HEK293 (cell line): Measurements from ENCODE around the gene ATP6V0A1.

Experiments
- CTCF ChIA-PET: fragments of 350-600 bp; formaldehyde crosslinking; extraction: SDS; loops from one replicate; lab custom pipeline; 2021; ENCODE audit warnings: antibody characterized with exemption; lab: Yijun Ruan, JAX
- POLR2A ChIA-PET: fragments of 300-600 bp; formaldehyde crosslinking; extraction: SDS; loops from one replicate; lab custom pipeline; 2020; ENCODE audit warnings: antibody characterized with exemption, inconsistent platforms; lab: Yijun Ruan, JAX
- H3K27ac ChIP-seq: fragments of 200-500 bp; sonication (Bioruptor generic); 2 replicates; pipeline ENCODE4 v1.5.1; 2014; ENCODE audit warnings: low read depth, low read length, control low read depth, inconsistent platforms; ENCODE audit errors: extremely low read depth
- H3K36me3 ChIP-seq, 2 experiments: fragments of 200-500 bp in 1 of 2; sonication (Bioruptor generic) in 1 of 2; 1 replicate in 1 of 2; 2 replicates in 1 of 2; pipeline ENCODE4 v1.5.1; 2014 to 2017; ENCODE audit warnings: inconsistent platforms in 2 of 2, low read length in 2 of 2; ENCODE audit not compliant: control insufficient read depth in 2 of 2, insufficient read depth in 1 of 2
- H3K4me1 ChIP-seq: fragments of 200-500 bp; sonication (Bioruptor generic); 2 replicates; pipeline ENCODE4 v1.5.1; 2014; ENCODE audit warnings: mild to moderate bottlenecking, low read length, inconsistent platforms; ENCODE audit not compliant: control insufficient read depth, insufficient read depth
- H3K4me3 ChIP-seq: 2 replicates; pipeline ENCODE4 v1.5.1; 2011; ENCODE audit warnings: low read depth, mild to moderate bottlenecking, control low read depth, low read length, moderate library complexity
- H3K9me3 ChIP-seq: fragments of 200-500 bp; sonication (Bioruptor generic); 2 replicates; pipeline ENCODE4 v1.5.1; 2014; ENCODE audit warnings: low read depth, low read length, inconsistent platforms; ENCODE audit not compliant: control insufficient read depth, insufficient read depth
- FEZF1 ChIP-seq: fragments of 450-650 bp; formaldehyde crosslinking; IDR thresholded peaks from 2 replicates; pipeline ENCODE4 v1.5.1; 2016; ENCODE audit warnings: missing biosample characterization, missing genetic modification characterization
- GFI1B ChIP-seq: fragments of 450-650 bp; formaldehyde crosslinking; IDR thresholded peaks from 2 replicates; pipeline ENCODE4 v1.5.1; 2016; ENCODE audit warnings: missing biosample characterization, missing genetic modification characterization
- IKZF3 ChIP-seq: fragments of 450-650 bp; IDR thresholded peaks from 2 replicates; pipeline ENCODE4 v1.5.0; 2018; ENCODE audit warnings: missing biosample characterization, mild to moderate bottlenecking, missing genetic modification characterization, moderate library complexity
- MYNN ChIP-seq: fragments of 450-650 bp; formaldehyde crosslinking; IDR thresholded peaks from 2 replicates; pipeline ENCODE4 v1.5.1; 2016; ENCODE audit warnings: missing biosample characterization, missing genetic modification characterization, borderline replicate concordance
- OSR2 ChIP-seq: fragments of 450-650 bp; formaldehyde crosslinking; IDR thresholded peaks from 2 replicates; pipeline ENCODE4 v1.5.1; 2016; ENCODE audit warnings: missing biosample characterization, missing genetic modification characterization
- PRDM1 ChIP-seq: fragments of 450-650 bp; formaldehyde crosslinking; IDR thresholded peaks from 2 replicates; pipeline ENCODE4; 2016; ENCODE audit warnings: missing biosample characterization, missing genetic modification characterization
- SCRT1 ChIP-seq: fragments of 450-650 bp; formaldehyde crosslinking; IDR thresholded peaks from 2 replicates; pipeline ENCODE4 v1.5.1; 2016; ENCODE audit warnings: missing biosample characterization, missing genetic modification characterization, borderline replicate concordance
- YY2 ChIP-seq: fragments of 450-650 bp; formaldehyde crosslinking; IDR thresholded peaks from 2 replicates; pipeline ENCODE4 v1.5.1; 2016; ENCODE audit warnings: missing biosample characterization, missing genetic modification characterization
- ZBTB10 ChIP-seq: fragments of 450-650 bp; formaldehyde crosslinking; IDR thresholded peaks from 2 replicates; pipeline ENCODE4 v1.5.1; 2016; ENCODE audit warnings: missing biosample characterization, missing genetic modification characterization
- ZBTB17 ChIP-seq: fragments of 450-650 bp; formaldehyde crosslinking; IDR thresholded peaks from 2 replicates; pipeline ENCODE4 v1.5.1; 2016; ENCODE audit warnings: missing biosample characterization, missing genetic modification characterization
- ZBTB49 ChIP-seq: fragments of 450-650 bp; formaldehyde crosslinking; IDR thresholded peaks from 2 replicates; pipeline ENCODE4 v1.5.1; 2016; ENCODE audit warnings: missing biosample characterization, missing genetic modification characterization, low read depth
- ZBTB8A ChIP-seq: fragments of 450-650 bp; formaldehyde crosslinking; IDR thresholded peaks from 2 replicates; pipeline ENCODE4 v1.5.1; 2016; ENCODE audit warnings: missing biosample characterization, missing genetic modification characterization
- ZNF121 ChIP-seq: fragments of 450-650 bp; formaldehyde crosslinking; IDR thresholded peaks from 2 replicates; pipeline ENCODE4 v1.5.1; 2016; ENCODE audit warnings: missing biosample characterization, missing genetic modification characterization
- ZNF140 ChIP-seq: fragments of 450-650 bp; formaldehyde crosslinking; IDR thresholded peaks from 2 replicates; pipeline ENCODE4 v1.5.1; 2016; ENCODE audit warnings: missing biosample characterization, missing genetic modification characterization
- ZNF18 ChIP-seq: fragments of 450-650 bp; formaldehyde crosslinking; IDR thresholded peaks from 2 replicates; pipeline ENCODE4 v1.5.1; 2016; ENCODE audit warnings: missing biosample characterization, missing genetic modification characterization
- ZNF335 ChIP-seq: fragments of 450-650 bp; formaldehyde crosslinking; conservative IDR thresholded peaks from 2 replicates; pipeline ENCODE4 v1.5.1; 2016; ENCODE audit warnings: missing biosample characterization, missing genetic modification characterization
- ZNF341 ChIP-seq: fragments of 450-650 bp; formaldehyde crosslinking; IDR thresholded peaks from 2 replicates; pipeline ENCODE4; 2016; ENCODE audit warnings: low read depth, missing biosample characterization, missing genetic modification characterization
- ZNF555 ChIP-seq: fragments of 450-650 bp; formaldehyde crosslinking; conservative IDR thresholded peaks from 2 replicates; pipeline ENCODE4 v1.5.1; 2017; ENCODE audit warnings: missing biosample characterization, mild to moderate bottlenecking, missing genetic modification characterization, inconsistent platforms
- ZNF558 ChIP-seq: fragments of 450-650 bp; formaldehyde crosslinking; IDR thresholded peaks from 2 replicates; pipeline ENCODE4 v1.5.1; 2016; ENCODE audit warnings: missing biosample characterization, missing genetic modification characterization
- ZNF600 ChIP-seq: fragments of 450-650 bp; formaldehyde crosslinking; IDR thresholded peaks from 2 replicates; pipeline ENCODE4 v1.5.1; 2016; ENCODE audit warnings: missing biosample characterization, missing genetic modification characterization
- ZNF610 ChIP-seq: fragments of 450-650 bp; formaldehyde crosslinking; IDR thresholded peaks from 2 replicates; pipeline ENCODE4 v1.5.1; 2016; ENCODE audit warnings: missing biosample characterization, missing genetic modification characterization, borderline replicate concordance
- ZNF792 ChIP-seq: fragments of 450-650 bp; formaldehyde crosslinking; IDR thresholded peaks from 2 replicates; pipeline ENCODE4 v1.5.1; 2016; ENCODE audit warnings: missing biosample characterization, missing genetic modification characterization
- TF ChIP-seq, protein P1 (sequence below): fragments of 450-650 bp; formaldehyde crosslinking; IDR thresholded peaks from 2 replicates; pipeline ENCODE4 v1.5.1; 2016; ENCODE audit warnings: missing biosample characterization, missing genetic modification characterization, low read depth
- TF ChIP-seq, protein P2 (sequence below): fragments of 450-650 bp; formaldehyde crosslinking; IDR thresholded peaks from 2 replicates; pipeline ENCODE4 v1.5.1; 2017; ENCODE audit warnings: missing biosample characterization, mild to moderate bottlenecking, missing genetic modification characterization, moderate library complexity
- TF ChIP-seq, protein P3 (sequence below): fragments of 450-650 bp; formaldehyde crosslinking; IDR thresholded peaks from 2 replicates; pipeline ENCODE4 v1.5.1; 2016; ENCODE audit warnings: missing biosample characterization, missing genetic modification characterization

ATP6V0A1 gene

GRCh38 chr17:42531455-42532354 is 73.0 kb downstream of the ATP6V0A1 start:
- POLR2A ChIA-PET = interaction anchor here (0.6 to 1.9 kb wide), 4 partner anchors 11 to 256 kb away, joined by 3 to 7 read pairs (median 3); partner anchors contain the start of genes CAVIN1 and STAT5B
- H3K27ac ChIP-seq = peak overlapping the region; percentile 70; the same call in 1 of the 2 replicates
- H3K4me3 ChIP-seq = peak overlapping the region; percentile 37
- H3K36me3 ChIP-seq = no peaks in the 10 kb centered on the region
- H3K4me1 ChIP-seq = peaks cover 22% of the 10 kb centered on the region
- H3K9me3 ChIP-seq = no peaks in the 10 kb centered on the region
- CTCF ChIA-PET = interaction anchor here (0.6 to 3.4 kb wide), 9 partner anchors 12 to 311 kb away, joined by 3 to 22 read pairs (median 5); no protein-coding TSS in a partner anchor
- TF ChIP-seq ZBTB49 (no peak), OSR2 (tag by site-specific recombination) (0 out of 2 replicates have a peak, but pooled peaks have one; percentile 19), ZNF792 (no peak), GFI1B (tag by site-specific recombination) (no peak), ZNF555 (no peak), ZNF335 (tag by site-specific recombination) (peak; percentile 43), ZNF121 (no peak), IKZF3 (peak; percentile 80), MYNN (tag by site-specific recombination) (no peak), ZNF610 (tag by site-specific recombination) (peak; percentile 96), ZBTB17 (peak; percentile 80), ZNF341 (peak; percentile 54), FEZF1 (tag by site-specific recombination) (peak; percentile 55), ZBTB10 (tag by site-specific recombination) (no peak), ZBTB8A (tag by site-specific recombination) (peak; percentile 19; the same call in 1 of the 2 replicates), SCRT1 (tag by site-specific recombination) (no peak), YY2 (tag by site-specific recombination) (no peak), ZNF18 (tag by site-specific recombination) (peak; percentile 56), ZNF140 (tag by site-specific recombination) (no peak), PRDM1 (tag by site-specific recombination) (no peak), ZNF600 (peak; percentile 57), ZNF558 (no peak)
- TF ChIP-seq, protein P1, sequence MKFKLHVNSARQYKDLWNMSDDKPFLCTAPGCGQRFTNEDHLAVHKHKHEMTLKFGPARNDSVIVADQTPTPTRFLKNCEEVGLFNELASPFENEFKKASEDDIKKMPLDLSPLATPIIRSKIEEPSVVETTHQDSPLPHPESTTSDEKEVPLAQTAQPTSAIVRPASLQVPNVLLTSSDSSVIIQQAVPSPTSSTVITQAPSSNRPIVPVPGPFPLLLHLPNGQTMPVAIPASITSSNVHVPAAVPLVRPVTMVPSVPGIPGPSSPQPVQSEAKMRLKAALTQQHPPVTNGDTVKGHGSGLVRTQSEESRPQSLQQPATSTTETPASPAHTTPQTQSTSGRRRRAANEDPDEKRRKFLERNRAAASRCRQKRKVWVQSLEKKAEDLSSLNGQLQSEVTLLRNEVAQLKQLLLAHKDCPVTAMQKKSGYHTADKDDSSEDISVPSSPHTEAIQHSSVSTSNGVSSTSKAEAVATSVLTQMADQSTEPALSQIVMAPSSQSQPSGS (tag by site-specific recombination) = no peak
- TF ChIP-seq, protein P2, sequence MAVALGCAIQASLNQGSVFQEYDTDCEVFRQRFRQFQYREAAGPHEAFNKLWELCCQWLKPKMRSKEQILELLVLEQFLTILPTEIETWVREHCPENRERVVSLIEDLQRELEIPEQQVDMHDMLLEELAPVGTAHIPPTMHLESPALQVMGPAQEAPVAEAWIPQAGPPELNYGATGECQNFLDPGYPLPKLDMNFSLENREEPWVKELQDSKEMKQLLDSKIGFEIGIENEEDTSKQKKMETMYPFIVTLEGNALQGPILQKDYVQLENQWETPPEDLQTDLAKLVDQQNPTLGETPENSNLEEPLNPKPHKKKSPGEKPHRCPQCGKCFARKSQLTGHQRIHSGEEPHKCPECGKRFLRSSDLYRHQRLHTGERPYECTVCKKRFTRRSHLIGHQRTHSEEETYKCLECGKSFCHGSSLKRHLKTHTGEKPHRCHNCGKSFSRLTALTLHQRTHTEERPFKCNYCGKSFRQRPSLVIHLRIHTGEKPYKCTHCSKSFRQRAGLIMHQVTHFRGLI (tag by site-specific recombination) = 0 out of 2 replicates have a peak, but pooled peaks have one; percentile 18
- TF ChIP-seq, protein P3, sequence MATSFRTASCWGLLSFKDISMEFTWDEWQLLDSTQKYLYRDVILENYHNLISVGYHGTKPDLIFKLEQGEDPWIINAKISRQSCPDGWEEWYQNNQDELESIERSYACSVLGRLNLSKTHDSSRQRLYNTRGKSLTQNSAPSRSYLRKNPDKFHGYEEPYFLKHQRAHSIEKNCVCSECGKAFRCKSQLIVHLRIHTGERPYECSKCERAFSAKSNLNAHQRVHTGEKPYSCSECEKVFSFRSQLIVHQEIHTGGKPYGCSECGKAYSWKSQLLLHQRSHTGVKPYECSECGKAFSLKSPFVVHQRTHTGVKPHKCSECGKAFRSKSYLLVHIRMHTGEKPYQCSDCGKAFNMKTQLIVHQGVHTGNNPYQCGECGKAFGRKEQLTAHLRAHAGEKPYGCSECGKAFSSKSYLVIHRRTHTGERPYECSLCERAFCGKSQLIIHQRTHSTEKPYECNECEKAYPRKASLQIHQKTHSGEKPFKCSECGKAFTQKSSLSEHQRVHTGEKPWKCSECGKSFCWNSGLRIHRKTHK (tag by site-specific recombination) = no peak
